Bronchial epithelial cell (primary cell): ENCODE measurements around the gene EXOC1. TPM values are rescaled to one million over a fixed set of nuclear protein-coding genes. Genes with fewer than 3 reads are reported as not detected.

ENCODE experiments used
- DNase-seq: peaks from one replicate; pipeline ENCODE4 v3.0.0-alpha.2; 2010; ENCODE audit warnings: low read depth
- FAIRE-seq: peaks from 2 replicates; lab custom pipeline; 2011; peaks lifted over from hg19 to GRCh38; lab: Jason Lieb, UNC
- H3K27me3 ChIP-seq: 2 replicates; pipeline ENCODE4 v1.5.1; 2011; ENCODE audit warnings: low read length; ENCODE audit not compliant: control insufficient read depth, insufficient read depth
- H3K36me3 ChIP-seq: 2 replicates; pipeline ENCODE4 v1.5.1; 2011; ENCODE audit warnings: low read length; ENCODE audit not compliant: control insufficient read depth, insufficient read depth
- H3K4me3 ChIP-seq: 2 replicates; pipeline ENCODE4 v1.5.1; 2011; ENCODE audit warnings: mild to moderate bottlenecking, low read depth, low read length, control low read depth
- CTCF ChIP-seq: IDR thresholded peaks from 2 replicates; pipeline ENCODE4 v1.5.1; 2011; ENCODE audit warnings: mild to moderate bottlenecking, moderate library complexity, low read length, control low read depth, inconsistent platforms; ENCODE audit not compliant: insufficient read depth, severe bottlenecking
- total RNA-seq: library from RNA; depleted of rRNA; stranded (reverse); fragments of >200 nt; gene quantifications from 2 replicates; pipeline ENCODE4 v1.2.1, GENCODE V29; 2014

The EXOC1 gene
- total RNA-seq, 1 donor from 2014 or later: 36.9 TPM

DNA sequence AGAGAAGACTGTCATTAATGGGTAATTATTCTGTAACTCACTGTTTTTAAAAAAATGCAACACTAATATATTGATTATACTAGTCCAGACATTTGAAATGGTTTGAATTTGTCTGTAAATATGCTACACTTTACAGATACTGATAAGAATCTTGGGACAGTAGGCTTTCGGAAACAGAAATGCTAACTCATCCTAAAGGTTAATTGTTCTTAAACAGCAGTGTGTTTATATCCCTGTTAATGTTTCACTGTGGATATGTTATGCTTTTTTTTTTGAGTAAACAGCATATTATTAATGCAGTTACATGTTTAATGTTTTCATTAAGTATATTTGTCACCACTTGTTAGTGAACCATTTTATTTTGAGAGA, 31.4 kb downstream of the EXOC1 start:
- peaks cover 7% of the 10 kb centered on the region for H3K36me3 ChIP-seq
- no peaks in the 10 kb centered on the region for H3K27me3 ChIP-seq
- FAIRE-seq (no peak), DNase-seq (no peak)
- no peak overlapping the region for H3K4me3 ChIP-seq
- TF ChIP-seq CTCF: no peak

DNA sequence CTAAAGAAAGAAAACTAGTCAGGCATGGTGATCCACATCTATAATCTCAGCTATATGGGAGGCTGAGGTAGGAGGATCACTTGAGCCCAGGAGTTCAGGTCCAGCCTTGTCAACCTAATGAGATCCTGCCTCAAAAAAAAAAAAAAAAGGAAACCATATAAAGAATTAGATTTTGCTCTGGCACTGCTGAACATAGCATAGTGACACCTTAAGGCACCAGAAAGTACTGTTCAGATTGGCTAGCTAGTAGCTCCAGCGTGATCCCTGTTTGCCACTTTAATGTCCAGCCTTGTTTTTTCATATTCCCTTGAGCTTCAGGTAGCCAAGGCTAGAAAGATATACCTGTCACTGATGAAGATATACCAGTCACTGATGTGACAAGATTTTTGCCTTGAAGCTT, 34.1 kb downstream of the EXOC1 start:
- no peak overlapping the region for H3K4me3 ChIP-seq
- DNase-seq: no peak
- TF ChIP-seq CTCF: no peak
- H3K27me3 ChIP-seq: no peaks in the 10 kb centered on the region
- FAIRE-seq: no peak
- H3K36me3 ChIP-seq: peaks cover 2% of the 10 kb centered on the region

DNA sequence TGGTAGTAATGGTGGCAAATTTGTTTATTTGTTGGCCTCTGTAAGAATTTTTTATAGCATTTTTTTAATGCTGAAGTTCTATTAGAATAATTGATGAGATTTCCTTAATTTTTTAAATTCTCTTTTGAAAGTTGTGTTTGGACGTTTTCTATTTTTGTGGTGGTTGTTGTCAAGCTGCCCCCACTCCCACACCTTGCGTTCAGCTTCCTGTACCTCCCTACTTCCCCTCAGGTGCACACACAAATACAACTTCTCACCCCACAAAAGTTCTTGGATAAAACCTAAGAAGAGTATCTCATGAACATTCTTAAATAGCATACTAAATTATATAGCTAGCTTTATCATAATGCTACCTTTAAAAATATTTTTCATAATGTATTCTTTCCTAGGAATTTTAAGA, 38.7 kb downstream of the EXOC1 start:
- DNase-seq: no peak
- FAIRE-seq: no peak

GRCh38 chr4:55896622-55897021, 43.2 kb downstream of the EXOC1 start:
- H3K4me3 ChIP-seq: no peak overlapping the region
- H3K36me3 ChIP-seq: peaks cover 3% of the 10 kb centered on the region
- no peak for FAIRE-seq
- no peak for TF ChIP-seq CTCF
- no peaks in the 10 kb centered on the region for H3K27me3 ChIP-seq
- no peak for DNase-seq

More for the DNA sequence above, 38.7 kb downstream of the EXOC1 start:
- no peak for TF ChIP-seq CTCF
- Histone ChIP-seq H3K36me3 (peaks cover 3% of the 10 kb centered on the region), H3K4me3 (no peak overlapping the region), H3K27me3 (no peaks in the 10 kb centered on the region)

GRCh38 chr4:55902677-55903076, 49.2 kb downstream of the EXOC1 start:
- Histone ChIP-seq H3K27me3 (no peaks in the 10 kb centered on the region), H3K4me3 (no peak overlapping the region), H3K36me3 (peaks cover 1% of the 10 kb centered on the region)
- FAIRE-seq: no peak
- no peak for TF ChIP-seq CTCF
- no peak for DNase-seq

- no peak for FAIRE-seq
- H3K4me3 ChIP-seq: no peak overlapping the region
- no peaks in the 10 kb centered on the region for H3K36me3 ChIP-seq
- TF ChIP-seq CTCF: no peak
- DNase-seq: no peak
- H3K27me3 ChIP-seq: no peaks in the 10 kb centered on the region
Observed at GRCh38 chr4:55903577-55903976, 50.1 kb downstream of the EXOC1 start.
